ENCODE results near the gene ZNF638. TPM values are rescaled to one million over a fixed set of nuclear protein-coding genes. Genes with fewer than 3 reads are reported as not detected.

The ZNF638 gene
- total RNA-seq, 1 experiment from 2014 or later, result 109 TPM

GRCh38 chr2:71336384-71336783 is 4.8 kb downstream of the ZNF638 start:
- ChIA-PET POLR2A (no interaction called here), CTCF (no interaction called here)
- no peak for DNase-seq (ENCODE audit: low spot score)
- no peak for ATAC-seq
- Mint-ChIP-seq H3K4me3 (no peak overlapping the region), H3K27me3 (ENCODE audit: low read depth) (no peaks in the 10 kb centered on the region), H3K4me1 (peaks cover 65% of the 10 kb centered on the region), H3K9me3 (no peaks in the 10 kb centered on the region), H3K27ac (no peak overlapping the region), H3K36me3 (peaks cover 4% of the 10 kb centered on the region)
- TF ChIP-seq TCF7 (CRISPR knock-in tag; IDR thresholded peaks at IDR 0.05; ENCODE audit: low read depth), result no peak

GRCh38 chr2:71336802-71337201 is 5.2 kb downstream of the ZNF638 start:
- peaks cover 65% of the 10 kb centered on the region for H3K4me1 Mint-ChIP-seq
- CTCF ChIA-PET, result no interaction called here

GRCh38 chr2:71337776-71338175 is 6.2 kb downstream of the ZNF638 start:
- TF ChIP-seq USF2 (CRISPR knock-in tag; IDR thresholded peaks at IDR 0.05) (no peak), ZSCAN18 (CRISPR knock-in tag; IDR thresholded peaks at IDR 0.05) (no peak)
- ChIA-PET CTCF (no interaction called here), POLR2A (no interaction called here)
- H3K27ac Mint-ChIP-seq, result peak overlapping the region; percentile 32
- H3K9me3 Mint-ChIP-seq, result no peaks in the 10 kb centered on the region
- H3K27me3 Mint-ChIP-seq (ENCODE audit: low read depth), result no peaks in the 10 kb centered on the region
- peaks cover 61% of the 10 kb centered on the region for H3K4me1 Mint-ChIP-seq
- H3K4me3 Mint-ChIP-seq, result no peak overlapping the region
- peaks cover 4% of the 10 kb centered on the region for H3K36me3 Mint-ChIP-seq
- ATAC-seq, result no peak
- no peak for DNase-seq (ENCODE audit: low spot score)

More at GRCh38 chr2:71336802-71337201, 5.2 kb downstream of the ZNF638 start:
- POLR2A ChIA-PET, result no interaction called here
- H3K27ac Mint-ChIP-seq, result no peak overlapping the region
- no peak overlapping the region for H3K4me3 Mint-ChIP-seq
- peaks cover 4% of the 10 kb centered on the region for H3K36me3 Mint-ChIP-seq
- no peak for TF ChIP-seq ATF3 (CRISPR knock-in tag; conservative IDR thresholded peaks at IDR 0.05)
- ATAC-seq (no peak), DNase-seq (ENCODE audit: low spot score) (no peak)
- H3K9me3 Mint-ChIP-seq, result no peaks in the 10 kb centered on the region
- H3K27me3 Mint-ChIP-seq (ENCODE audit: low read depth), result no peaks in the 10 kb centered on the region

- DNase-seq (ENCODE audit: low spot score), result no peak
- TF ChIP-seq HMGA2 (CRISPR knock-in tag; IDR thresholded peaks at IDR 0.05), result no peak
- no peak for TF ChIP-seq ZNF317 (CRISPR knock-in tag; IDR thresholded peaks at IDR 0.05; ENCODE audit: borderline replicate concordance, low read depth)
- ChIA-PET POLR2A (interaction anchor here (0.6 kb wide), 1 partner anchor 44 kb away, joined by 3 read pairs; no protein-coding TSS in a partner anchor), CTCF (interaction anchor here (1.2 to 1.4 kb wide), 2 partner anchors 8 to 40 kb away, joined by 3 read pairs; partner anchors contain the start of gene ZNF638)
- H3K4me1 Mint-ChIP-seq, result peaks cover 45% of the 10 kb centered on the region
- no peak overlapping the region for H3K4me3 Mint-ChIP-seq
- H3K36me3 Mint-ChIP-seq, result no peaks in the 10 kb centered on the region
- ATAC-seq, result no peak
- H3K27ac Mint-ChIP-seq, result peak overlapping the region; percentile 43
- H3K9me3 Mint-ChIP-seq, result no peaks in the 10 kb centered on the region
- no peaks in the 10 kb centered on the region for H3K27me3 Mint-ChIP-seq (ENCODE audit: low read depth)
Observed at GRCh38 chr2:71339685-71340084, 8.1 kb downstream of the ZNF638 start.

- no peak overlapping the region for H3K4me3 Mint-ChIP-seq
- DNase-seq (ENCODE audit: low spot score), result no peak
- TF ChIP-seq CBFB (CRISPR knock-in tag; IDR thresholded peaks at IDR 0.05; ENCODE audit: low read depth) (no peak), PREB (CRISPR knock-in tag; IDR thresholded peaks at IDR 0.05; ENCODE audit: borderline replicate concordance) (no peak), MAX (CRISPR knock-in tag; IDR thresholded peaks at IDR 0.05) (no peak), ERG (CRISPR knock-in tag; IDR thresholded peaks at IDR 0.05) (no peak), ZNF396 (CRISPR knock-in tag; IDR thresholded peaks at IDR 0.05; ENCODE audit: borderline replicate concordance) (no peak)
- no peak for ATAC-seq
- H3K4me1 Mint-ChIP-seq, result peaks cover 45% of the 10 kb centered on the region
- CTCF ChIA-PET, result interaction anchor here (1.2 to 1.4 kb wide), 2 partner anchors 8 to 41 kb away, joined by 3 read pairs; partner anchors contain the start of gene ZNF638
- H3K36me3 Mint-ChIP-seq, result no peaks in the 10 kb centered on the region
- H3K27ac Mint-ChIP-seq, result peak overlapping the region; percentile 43
- POLR2A ChIA-PET, result no interaction called here
- no peaks in the 10 kb centered on the region for H3K27me3 Mint-ChIP-seq (ENCODE audit: low read depth)
- H3K9me3 Mint-ChIP-seq, result no peaks in the 10 kb centered on the region
Observed at GRCh38 chr2:71340176-71340575, 8.6 kb downstream of the ZNF638 start.
